Endodermal cell (in vitro differentiated cells): ENCODE measurements around the gene ACSM4. TPM values are rescaled to one million over a fixed set of nuclear protein-coding genes. Genes with fewer than 3 reads are reported as not detected.

ENCODE experiments used
- DNase-seq: peaks from one replicate; pipeline ENCODE4 v3.0.0-alpha.2; 2017
- H3K27ac ChIP-seq: 2 replicates; pipeline ENCODE4 v1.5.1; 2013; ENCODE audit warnings: mild to moderate bottlenecking, low read depth, low read length, moderate library complexity
- H3K27me3 ChIP-seq: 2 replicates; pipeline ENCODE4 v1.6.1; 2013; ENCODE audit warnings: mild to moderate bottlenecking, low read length, moderate library complexity; ENCODE audit not compliant: insufficient read depth, control insufficient read depth, poor library complexity, severe bottlenecking
- H3K36me3 ChIP-seq: 2 replicates; pipeline ENCODE4 v1.7.0; 2013; ENCODE audit warnings: mild to moderate bottlenecking, low read length, moderate library complexity; ENCODE audit not compliant: control insufficient read depth, insufficient read depth
- H3K4me1 ChIP-seq: one replicate; pipeline ENCODE4 v1.7.0; 2013; ENCODE audit warnings: low read length; ENCODE audit not compliant: control insufficient read depth, insufficient read depth
- H3K4me3 ChIP-seq: 2 replicates; pipeline ENCODE4 v1.5.1; 2013; ENCODE audit warnings: mild to moderate bottlenecking, low read length, moderate library complexity
- H3K9ac ChIP-seq: 2 replicates; pipeline ENCODE4 v1.6.1; 2013; ENCODE audit warnings: mild to moderate bottlenecking, low read length, moderate library complexity; ENCODE audit not compliant: poor library complexity, severe bottlenecking; ENCODE audit errors: extremely low read depth
- H3K9me3 ChIP-seq: 2 replicates; pipeline ENCODE4 v1.6.1; 2013; ENCODE audit warnings: mild to moderate bottlenecking, low read length, moderate library complexity; ENCODE audit not compliant: control insufficient read depth
- H3K27ac Mint-ChIP-seq: 2 replicates; pipeline ENCODE4 v1.8.0; 2020; ENCODE audit warnings: mixed read lengths
- H3K27me3 Mint-ChIP-seq: 2 replicates; pipeline ENCODE4 v1.8.0; 2021; ENCODE audit warnings: mild to moderate bottlenecking, mixed read lengths; ENCODE audit not compliant: insufficient read depth
- H3K36me3 Mint-ChIP-seq: 2 replicates; pipeline ENCODE4 v1.8.0; 2020; ENCODE audit warnings: low read depth, mixed read lengths
- H3K4me1 Mint-ChIP-seq: 2 replicates; pipeline ENCODE4 v1.8.0; 2020; ENCODE audit warnings: mixed read lengths
- H3K4me3 Mint-ChIP-seq: 2 replicates; pipeline ENCODE4 v1.8.0; 2020; ENCODE audit warnings: mild to moderate bottlenecking, moderate library complexity, mixed read lengths
- H3K9me3 Mint-ChIP-seq: 2 replicates; pipeline ENCODE4 v1.8.0; 2020; ENCODE audit warnings: mild to moderate bottlenecking, mixed read lengths
- CTCF ChIP-seq: fragments of 200-600 bp; sonication (generic); conservative IDR thresholded peaks from 2 replicates; pipeline ENCODE4 v1.5.0; 2021; ENCODE audit warnings: antibody characterized with exemption, mild to moderate bottlenecking
- WGBS, 2 experiments: methylation state at CpG; one replicate each; pipeline versions ENCODE4 v1.1.5 to v1.1.7; 2013; ENCODE audit warnings: missing lambda C conversion rate in 2 of 2, mixed read lengths in 1 of 2; ENCODE audit not compliant: insufficient coverage in 1 of 2, insufficient read length in 1 of 2; 5-methylcytosine and 5-hydroxymethylcytosine counted together
- total RNA-seq, 2 donors: library from RNA; stranded (reverse); fragmentation: NEBNext Ultra II Directional in 1 of 2; extraction: Animal tissue kit (Norgen Biotek cat#: 25700) in 1 of 2; gene quantifications; 2 replicates in 1 of 2; 3 replicates in 1 of 2; pipeline ENCODE4 v1.2.1, GENCODE V29; 2021

ACSM4 gene
- total RNA-seq, 2 donors from 2014 or later: 11.4 to 14.6 TPM

GRCh38 chr12:7369274-7369729 lies 65.4 kb downstream of the ACSM4 start:
- H3K4me3 Mint-ChIP-seq: no peak overlapping the region
- no peak overlapping the region for H3K27ac Mint-ChIP-seq
- 93 to 97% methylated on average over 7 to 10 of the region's 10 CpGs for WGBS, 2 experiments
- TF ChIP-seq CTCF: no peak
- DNase-seq: no peak
- Histone ChIP-seq H3K4me1 (peaks cover 3% of the 10 kb centered on the region), H3K36me3 (no peaks in the 10 kb centered on the region), H3K27me3 (no peaks in the 10 kb centered on the region), H3K27ac (no peak overlapping the region), H3K9me3 (peaks cover 12% of the 10 kb centered on the region), H3K4me3 (no peak overlapping the region), H3K9ac (no peak overlapping the region)
- peaks cover 4% of the 10 kb centered on the region for H3K4me1 Mint-ChIP-seq
- H3K9me3 Mint-ChIP-seq: peaks cover 9% of the 10 kb centered on the region
- peaks cover 1% of the 10 kb centered on the region for H3K27me3 Mint-ChIP-seq
- no peaks in the 10 kb centered on the region for H3K36me3 Mint-ChIP-seq

GRCh38 chr12:7373226-7373625 lies 69.4 kb downstream of the ACSM4 start:
- peaks cover 1% of the 10 kb centered on the region for H3K27me3 Mint-ChIP-seq
- H3K4me1 Mint-ChIP-seq: no peaks in the 10 kb centered on the region
- no peak for TF ChIP-seq CTCF
- Histone ChIP-seq H3K4me3 (no peak overlapping the region), H3K36me3 (no peaks in the 10 kb centered on the region), H3K27me3 (no peaks in the 10 kb centered on the region), H3K9ac (no peak overlapping the region), H3K9me3 (peaks cover 12% of the 10 kb centered on the region), H3K4me1 (no peaks in the 10 kb centered on the region), H3K27ac (no peak overlapping the region)
- no peaks in the 10 kb centered on the region for H3K36me3 Mint-ChIP-seq
- no peak for DNase-seq
- no peak overlapping the region for H3K4me3 Mint-ChIP-seq
- H3K9me3 Mint-ChIP-seq: peaks cover 11% of the 10 kb centered on the region
- no peak overlapping the region for H3K27ac Mint-ChIP-seq
- 92 to 93% methylated on average over 3 to 6 of the region's 6 CpGs for WGBS, 2 experiments

DNA sequence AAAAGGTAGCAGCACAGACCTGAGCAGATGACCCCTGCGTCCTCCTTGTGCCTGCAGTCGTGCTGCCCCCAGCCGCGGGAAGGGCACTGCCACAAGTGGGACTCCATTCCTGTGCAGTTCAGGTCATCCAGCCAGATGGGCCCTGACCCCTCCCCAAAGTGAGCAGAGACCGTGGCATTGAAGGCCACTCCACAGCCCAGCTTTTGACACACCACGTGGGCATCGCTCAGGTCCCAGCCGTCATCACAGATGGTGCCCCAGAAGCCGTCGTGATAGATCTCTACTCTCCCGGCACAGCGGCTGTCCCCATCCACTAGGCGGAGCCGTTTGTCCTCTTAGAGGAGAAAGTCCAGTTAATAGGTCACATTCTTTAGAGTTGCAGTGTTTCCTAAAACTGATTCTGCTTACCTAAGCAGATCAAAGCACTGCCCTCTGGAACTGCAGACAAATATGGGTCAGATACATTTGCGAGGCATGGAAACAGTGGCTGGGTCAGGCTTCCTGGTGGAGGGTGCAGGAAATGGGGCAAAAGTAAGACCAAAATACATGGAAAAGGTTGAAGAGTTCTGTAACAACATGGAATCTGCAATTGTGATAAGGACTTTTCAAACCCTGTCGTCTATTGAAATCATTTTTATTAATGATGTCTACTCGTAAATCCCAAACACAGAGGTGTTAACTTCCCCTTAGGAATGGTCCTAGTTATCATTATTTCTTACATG lies 70.7 kb downstream of the ACSM4 start:
- Histone ChIP-seq H3K9me3 (peaks cover 16% of the 10 kb centered on the region), H3K27me3 (no peaks in the 10 kb centered on the region), H3K9ac (no peak overlapping the region), H3K4me1 (no peaks in the 10 kb centered on the region), H3K4me3 (no peak overlapping the region), H3K36me3 (no peaks in the 10 kb centered on the region), H3K27ac (no peak overlapping the region)
- peak; percentile 95 for TF ChIP-seq CTCF
- peak; percentile 92 for DNase-seq
- 74 to 76% methylated on average over 16 to 17 of the region's 17 CpGs for WGBS, 2 experiments
- Mint-ChIP-seq H3K27me3 (peaks cover 1% of the 10 kb centered on the region), H3K27ac (no peak overlapping the region), H3K9me3 (peaks cover 12% of the 10 kb centered on the region), H3K4me3 (no peak overlapping the region), H3K4me1 (no peaks in the 10 kb centered on the region), H3K36me3 (no peaks in the 10 kb centered on the region)
